Hair follicular keratinocyte (primary cell): ENCODE results near the gene APOL3. TPM values are rescaled to one million over a fixed set of nuclear protein-coding genes. Genes with fewer than 3 reads are reported as not detected.

Experiments used
- total RNA-seq: library from RNA; depleted of rRNA; stranded (reverse); fragments of >200 nt; gene quantifications from 2 replicates; pipeline ENCODE4 v1.2.3, GENCODE V29; 2015

Gene APOL3, protein sequence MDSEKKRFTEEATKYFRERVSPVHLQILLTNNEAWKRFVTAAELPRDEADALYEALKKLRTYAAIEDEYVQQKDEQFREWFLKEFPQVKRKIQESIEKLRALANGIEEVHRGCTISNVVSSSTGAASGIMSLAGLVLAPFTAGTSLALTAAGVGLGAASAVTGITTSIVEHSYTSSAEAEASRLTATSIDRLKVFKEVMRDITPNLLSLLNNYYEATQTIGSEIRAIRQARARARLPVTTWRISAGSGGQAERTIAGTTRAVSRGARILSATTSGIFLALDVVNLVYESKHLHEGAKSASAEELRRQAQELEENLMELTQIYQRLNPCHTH
- total RNA-seq, result 0.62 and 1.4 TPM in 2 replicates

DNA sequence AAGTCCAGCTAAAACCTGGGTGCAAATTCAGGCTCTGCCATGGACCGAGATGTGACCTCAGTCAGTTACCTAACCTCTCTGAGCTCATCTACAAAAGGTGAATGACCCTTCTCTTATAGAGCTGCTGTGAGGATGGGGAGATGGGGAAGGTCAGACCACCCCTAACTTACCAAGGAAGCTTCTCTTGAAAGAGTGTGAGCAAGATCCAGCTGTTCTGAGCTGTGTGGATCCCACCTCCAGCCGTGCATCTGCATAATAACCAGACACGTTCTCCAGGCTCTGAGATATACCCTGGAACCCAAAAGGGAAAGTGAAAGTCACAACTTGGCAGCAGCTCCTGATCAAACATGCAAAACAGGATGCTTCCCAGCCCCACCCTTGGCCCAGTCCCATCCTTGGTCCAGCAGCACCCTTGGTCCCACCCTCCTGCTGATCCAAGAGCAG, at the start of gene APOL3:
TSS of gene APOL3 (minus strand) at position 257 of the 444 bp plus-strand sequence. CDS start 11,700 bp downstream, outside the sequence.

DNA sequence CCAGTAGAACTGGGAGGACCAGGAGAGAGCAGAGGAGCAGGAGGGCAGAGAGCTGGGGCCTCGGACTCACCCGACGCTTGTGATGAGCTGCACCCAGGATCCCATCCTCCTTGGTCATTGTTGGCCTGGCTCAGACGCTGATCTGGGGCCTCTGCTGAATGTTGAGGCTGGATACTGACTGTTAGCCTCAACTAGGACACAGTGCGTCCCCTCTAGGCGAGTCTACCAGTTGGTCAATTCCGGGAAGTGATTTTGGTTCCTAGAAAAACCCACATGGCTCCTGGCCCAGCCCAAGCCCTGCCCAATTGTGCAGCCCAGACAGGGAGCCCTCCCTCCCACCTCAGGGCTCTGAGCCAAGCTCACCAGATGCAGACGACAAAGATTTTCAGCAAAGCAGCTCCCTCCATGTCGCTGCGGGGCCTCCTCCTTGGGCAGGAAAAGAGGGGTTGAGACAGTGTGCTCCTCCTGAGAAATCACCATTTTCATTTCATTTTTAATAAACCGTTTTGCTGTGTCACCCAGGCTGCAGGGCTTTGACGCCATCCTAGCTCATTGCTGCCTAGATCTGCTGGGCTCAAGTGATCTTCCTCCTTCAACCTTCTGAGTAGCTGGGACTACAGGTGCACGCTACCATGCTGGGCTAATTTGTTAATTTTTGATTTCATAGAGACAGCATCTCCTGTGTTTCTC, 41.2 kb upstream of the APOL3 start, which contains the start of gene APOL4:
TSS of gene APOL4 (minus strand) at position 180 of the 690 bp plus-strand sequence. CDS start at position 105, 75 bp downstream.

Other genes with a start within 250 kb of the APOL3 start
- 70.2 and 92.4 TPM in 2 replicates for gene RBFOX2, start 131.9 kb downstream of the APOL3 start, total RNA-seq
- not detected in 2 replicates for gene APOL4, start 41.1 kb upstream of the APOL3 start, total RNA-seq
- gene APOL2, start 78.8 kb upstream of the APOL3 start, total RNA-seq, result 8.6 and 10.6 TPM in 2 replicates
- not detected in 2 replicates for gene APOL1, start 92.4 kb upstream of the APOL3 start, total RNA-seq
- gene MYH9, start 227.2 kb upstream of the APOL3 start, total RNA-seq, result 693 and 734 TPM in 2 replicates